Sigmoid colon (tissue), 4 donors: ENCODE measurements around the gene FGF22.

ENCODE experiments used
- CTCF ChIP-seq, 4 experiments: fragments of 450-650 bp in 3 of 4; fragments of 200-600 bp in 1 of 4; IDR thresholded peaks; one replicate each; pipeline ENCODE4 v1.5.1; 2016 to 2019; ENCODE audit warnings: antibody characterized with exemption in 4 of 4, mild to moderate bottlenecking in 3 of 4, moderate library complexity in 2 of 4
- EP300 ChIP-seq, 4 donors: sonication (generic); formaldehyde crosslinking; IDR thresholded peaks; one replicate each; pipeline ENCODE4 v1.6.1; 2017; ENCODE audit warnings: antibody characterized with exemption in 4 of 4
- POLR2AphosphoS5 ChIP-seq, 4 donors: sonication (generic); formaldehyde crosslinking; IDR thresholded peaks; one replicate each; pipeline ENCODE4 v1.6.1; 2017; ENCODE audit warnings: antibody characterized with exemption in 4 of 4

- TF ChIP-seq CTCF (IDR thresholded peaks at IDR 0.05) (no peak), POLR2AphosphoS5 (IDR thresholded peaks at IDR 0.05) (no peak), EP300 (IDR thresholded peaks at IDR 0.05) (no peak)
Measured at GRCh38 chr19:644363-644762, 4.7 kb downstream of the FGF22 start.
